Esophagus muscularis mucosa (tissue), 4 donors: Measurements from ENCODE around the gene ZNF366. TPM values are rescaled to one million over a fixed set of nuclear protein-coding genes. Genes with fewer than 3 reads are reported as not detected.

Source experiments
- DNase-seq: peaks from one replicate; pipeline ENCODE4 v3.0.0-alpha.2; 2017; ENCODE audit errors: extremely low spot score
- H3K27ac ChIP-seq, 4 donors: fragments of 200-600 bp; sonication (generic); replicated peaks in 1 of 4; 1 replicate in 3 of 4; 2 replicates in 1 of 4; pipeline ENCODE4 v1.5.1; 2016 to 2019; ENCODE audit warnings: mild to moderate bottlenecking in 1 of 4
- H3K27me3 ChIP-seq, 4 donors: fragments of 200-600 bp; sonication (generic); one replicate each; pipeline versions ENCODE4 v1.5.1 to v1.6.0; 2016 to 2019
- H3K36me3 ChIP-seq, 4 donors: fragments of 200-600 bp; sonication (generic); one replicate each; pipeline ENCODE4 v1.5.1; 2016 to 2019
- H3K4me1 ChIP-seq, 4 donors: fragments of 200-600 bp; sonication (generic); one replicate each; pipeline ENCODE4 v1.5.1; 2016 to 2019
- H3K4me3 ChIP-seq, 4 donors: fragments of 200-600 bp; sonication (generic); 1 replicate in 2 of 4; 2 replicates in 2 of 4; pipeline ENCODE4 v1.5.1; 2016 to 2019; ENCODE audit warnings: mild to moderate bottlenecking in 4 of 4, moderate library complexity in 1 of 4
- H3K9me3 ChIP-seq, 4 donors: fragments of 200-600 bp; sonication (generic); 1 replicate in 3 of 4; 2 replicates in 1 of 4; pipeline ENCODE4 v1.5.1; 2016 to 2019
- CTCF ChIP-seq, 3 experiments: fragments of 200-600 bp in 2 of 3; fragments of 450-650 bp in 1 of 3; sonication (generic) in 2 of 3; IDR thresholded peaks; one replicate each; pipeline ENCODE4 v1.5.1; 2017 to 2019; ENCODE audit warnings: antibody characterized with exemption in 3 of 3, mild to moderate bottlenecking in 2 of 3, moderate library complexity in 1 of 3
- EP300 ChIP-seq: sonication (generic); formaldehyde crosslinking; IDR thresholded peaks from one replicate; pipeline ENCODE4 v1.6.1; 2017; ENCODE audit warnings: antibody characterized with exemption
- POLR2A ChIP-seq: fragments of 450-650 bp; IDR thresholded peaks from one replicate; pipeline ENCODE4 v1.6.1; 2017; ENCODE audit warnings: antibody characterized with exemption, moderate library complexity, mild to moderate bottlenecking, low read depth
- POLR2AphosphoS5 ChIP-seq, 2 donors: sonication (generic); formaldehyde crosslinking; IDR thresholded peaks; one replicate each; pipeline ENCODE4 v1.6.1; 2017; ENCODE audit warnings: antibody characterized with exemption in 2 of 2
- WGBS: methylation state at CpG from one replicate; pipeline ENCODE4 v1.1.5; 2018; 5-methylcytosine and 5-hydroxymethylcytosine counted together
- intact Hi-C: fragments of 100-400 bp; cut with DNase I; formaldehyde crosslinking; loops from one replicate; pipeline ENCODE4 v1.15.1; 2023
- total RNA-seq, 4 donors: library from RNA; depleted of rRNA; stranded (reverse); fragments of >200 nt; gene quantifications; one replicate each; pipeline versions ENCODE4 v1.1.0 to v1.2.1, GENCODE V29; 2016

ZNF366 gene
- total RNA-seq, 4 donors from 2014 or later, result 3.1 to 11.1 (median 5.0) TPM

GRCh38 chr5:72433522-72433921 lies 73.7 kb downstream of the ZNF366 start:
- Histone ChIP-seq H3K36me3 (no peaks in the 10 kb centered on the region), H3K4me3 (no peak overlapping the region), H3K27ac (peak overlapping the region; percentile 67 to 80 (median 77)), H3K27me3 (no peaks in the 10 kb centered on the region), H3K9me3 (no peaks in the 10 kb centered on the region), H3K4me1 (peaks cover 25 to 47% (median 43%) of the 10 kb centered on the region in 4 donors)
- no peak for DNase-seq
- WGBS, result 15% methylated on average over 1 of the region's 1 CpG
- TF ChIP-seq POLR2A (no peak), POLR2AphosphoS5 (IDR thresholded peaks at IDR 0.05) (peak in 1 of 2 donors; percentile 69)
- intact Hi-C loops, result no loop called here

- H3K4me3 ChIP-seq, result no peak overlapping the region
- no peaks in the 10 kb centered on the region for H3K36me3 ChIP-seq
- peaks cover 24 to 45% (median 39%) of the 10 kb centered on the region in 4 donors for H3K4me1 ChIP-seq
- WGBS, result 39% methylated on average over 1 of the region's 1 CpG
- intact Hi-C loops, result no loop called here
- TF ChIP-seq EP300 (no peak), POLR2AphosphoS5 (IDR thresholded peaks at IDR 0.05) (no peak), POLR2A (no peak), CTCF (IDR thresholded peaks at IDR 0.05) (no peak)
- H3K27me3 ChIP-seq, result no peaks in the 10 kb centered on the region
- H3K27ac ChIP-seq, result peak overlapping the region in 3 of 4 donors; percentile 63 to 73 (median 64)
- no peaks in the 10 kb centered on the region for H3K9me3 ChIP-seq
- no peak for DNase-seq
Measured at GRCh38 chr5:72428669-72429068, 78.5 kb downstream of the ZNF366 start.

GRCh38 chr5:72427488-72428437 lies 79.4 kb downstream of the ZNF366 start:
- TF ChIP-seq EP300 (no peak), POLR2AphosphoS5 (IDR thresholded peaks at IDR 0.05) (peak in 1 of 2 donors; percentile 28)
- Histone ChIP-seq H3K9me3 (no peaks in the 10 kb centered on the region), H3K36me3 (no peaks in the 10 kb centered on the region), H3K27ac (peak overlapping the region; percentile 63 to 73 (median 64)), H3K4me3 (no peak overlapping the region), H3K27me3 (no peaks in the 10 kb centered on the region), H3K4me1 (peaks cover 17 to 36% (median 30%) of the 10 kb centered on the region in 4 donors)
- WGBS, result 25% methylated on average over 6 of the region's 6 CpGs
- intact Hi-C loops, result no loop called here
- no peak for DNase-seq

GRCh38 chr5:72427016-72427415 lies 80.2 kb downstream of the ZNF366 start:
- no peak for TF ChIP-seq EP300
- no peak for TF ChIP-seq POLR2A
- no peak for TF ChIP-seq POLR2AphosphoS5 (IDR thresholded peaks at IDR 0.05)
- no peak for TF ChIP-seq CTCF (IDR thresholded peaks at IDR 0.05)
- Histone ChIP-seq H3K9me3 (no peaks in the 10 kb centered on the region), H3K36me3 (no peaks in the 10 kb centered on the region), H3K4me3 (no peak overlapping the region), H3K4me1 (peaks cover 17 to 29% (median 23%) of the 10 kb centered on the region in 4 donors), H3K27me3 (no peaks in the 10 kb centered on the region), H3K27ac (peak overlapping the region; percentile 63 to 73 (median 64))
- DNase-seq, result no peak
- intact Hi-C loops, result no loop called here
- 74% methylated on average over 2 of the region's 2 CpGs for WGBS

- DNase-seq, result no peak
- Histone ChIP-seq H3K4me3 (no peak overlapping the region), H3K36me3 (no peaks in the 10 kb centered on the region), H3K27ac (no peak overlapping the region), H3K4me1 (peaks cover 17 to 29% (median 23%) of the 10 kb centered on the region in 4 donors), H3K27me3 (no peaks in the 10 kb centered on the region), H3K9me3 (no peaks in the 10 kb centered on the region)
- TF ChIP-seq CTCF (IDR thresholded peaks at IDR 0.05) (no peak), EP300 (no peak)
- intact Hi-C loops, result no loop called here
Measured at GRCh38 chr5:72426019-72426418, 81.2 kb downstream of the ZNF366 start.
